ENCODE measurements around the gene ZNF580. TPM values are rescaled to one million over a fixed set of nuclear protein-coding genes. Genes with fewer than 3 reads are reported as not detected.

The ZNF580 gene
- total and polyA plus RNA-seq, 9 of the 15 experiments (the other 6 are each of a cell fraction or from before 2014, with no cell fraction given): 2.3 to 47.4 (median 6.0) TPM

DNA sequence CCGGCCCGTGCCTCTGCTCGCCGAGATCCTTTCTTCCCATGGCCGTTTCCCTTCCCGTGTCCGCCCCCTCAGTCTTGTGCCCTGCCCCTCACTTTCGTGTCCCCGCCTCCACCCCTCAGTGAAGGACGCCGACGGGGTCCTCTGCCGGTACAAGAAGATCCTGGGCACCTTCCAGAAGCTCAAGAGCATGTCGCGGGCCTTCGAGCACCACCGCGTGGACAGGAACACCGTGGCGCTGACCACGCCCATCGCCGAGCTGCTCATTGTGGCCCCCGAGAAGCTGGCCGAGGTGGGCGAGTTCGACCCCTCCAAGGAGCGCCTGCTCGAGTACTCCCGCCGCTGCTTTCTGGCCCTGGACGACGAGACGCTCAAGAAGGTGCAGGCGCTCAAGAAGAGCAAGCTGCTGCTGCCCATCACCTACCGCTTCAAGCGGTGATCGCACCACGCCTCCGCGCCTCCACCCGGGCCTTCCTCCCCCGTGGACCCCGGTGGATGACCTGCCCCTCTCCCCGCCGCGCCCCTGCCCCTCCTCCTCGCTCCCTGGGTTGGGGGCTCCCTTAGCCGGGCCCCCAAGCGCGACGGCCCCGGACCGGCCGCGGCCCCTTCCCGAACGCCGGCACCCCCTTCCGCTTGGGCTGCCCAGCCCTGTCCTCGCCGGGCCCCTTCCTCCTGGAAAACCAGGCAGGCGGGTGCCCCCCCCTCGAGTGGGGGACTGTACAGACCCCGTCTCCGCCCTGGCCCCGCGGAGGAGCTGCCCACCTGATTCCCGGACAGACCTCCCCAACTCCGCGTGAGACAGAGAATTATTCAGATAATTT lies 11.7 kb downstream of the ZNF580 start:
- Histone ChIP-seq H3K9me1 (ENCODE audit: control insufficient read depth, insufficient read depth, low read length) (no peaks in the 10 kb centered on the region), H3K79me2 (ENCODE audit: control insufficient read depth, insufficient read depth, low read length) (peaks cover 49% of the 10 kb centered on the region), H3K9me3 (replicated peaks; ENCODE audit: control insufficient read depth, insufficient read depth, low read depth, low read length) (no peaks in the 10 kb centered on the region), H3K4me3 (no peak overlapping the region), H3K9ac (ENCODE audit: insufficient read depth in 1 of 2, low read depth in 2 of 2, low read length in 2 of 2) (peak overlapping the region in 1 of 2 experiments; percentile 99; a peak in 2 of 4 replicates), H3K27ac (ENCODE audit: extremely low read depth, low read depth, low read length) (peak overlapping the region; percentile 100; the same call in 1 of the 3 replicates), H2AFZ (ENCODE audit: low read depth, low read length) (no peak overlapping the region), H3K27me3 (ENCODE audit: control insufficient read depth in 2 of 2, insufficient read depth in 2 of 2, low read length in 2 of 2) (no peaks in the 10 kb centered on the region), H3K4me1 (replicated peaks in 1 of 2; ENCODE audit: control insufficient read depth in 2 of 2, insufficient read depth in 2 of 2, low read length in 2 of 2) (peaks cover 18 to 70% of the 10 kb centered on the region in 2 experiments; a peak in 4 of 5 replicates), H4K20me1 (replicated peaks; ENCODE audit: control insufficient read depth, insufficient read depth, low read length) (peaks cover 17% of the 10 kb centered on the region), H3K4me2 (ENCODE audit: insufficient read depth, low read length) (no peak overlapping the region), H3K36me3 (ENCODE audit: control insufficient read depth, insufficient read depth, low read length) (peaks cover 47% of the 10 kb centered on the region)
- FAIRE-seq (no peak), DNase-seq (ENCODE audit: extremely low read depth in 1 of 4, low spot score in 3 of 4) (no peak), ATAC-seq (no peak)
- 96% methylated on average over 9 of the region's 71 CpGs for WGBS (ENCODE audit: insufficient coverage, low coverage, missing lambda C conversion rate)
- no TSS peak for BruUV-seq (replicated peaks)
- ChIA-PET POLR2A (interaction anchor here (0.7 kb wide), 1 partner anchor 20 kb away, joined by 3 read pairs; no protein-coding TSS in a partner anchor), CTCF (ENCODE audit: low intra/inter-chr PET ratio) (interaction anchor here (0.6 to 2.8 kb wide), 3 partner anchors 20 to 445 kb away, joined by 3 to 27 read pairs (median 12); no protein-coding TSS in a partner anchor)
- in situ Hi-C loops (cut with MboI) (no loop called here), intact Hi-C loops (cut with micrococcal nuclease) (no loop called here)
- TF ChIP-seq, protein P1, sequence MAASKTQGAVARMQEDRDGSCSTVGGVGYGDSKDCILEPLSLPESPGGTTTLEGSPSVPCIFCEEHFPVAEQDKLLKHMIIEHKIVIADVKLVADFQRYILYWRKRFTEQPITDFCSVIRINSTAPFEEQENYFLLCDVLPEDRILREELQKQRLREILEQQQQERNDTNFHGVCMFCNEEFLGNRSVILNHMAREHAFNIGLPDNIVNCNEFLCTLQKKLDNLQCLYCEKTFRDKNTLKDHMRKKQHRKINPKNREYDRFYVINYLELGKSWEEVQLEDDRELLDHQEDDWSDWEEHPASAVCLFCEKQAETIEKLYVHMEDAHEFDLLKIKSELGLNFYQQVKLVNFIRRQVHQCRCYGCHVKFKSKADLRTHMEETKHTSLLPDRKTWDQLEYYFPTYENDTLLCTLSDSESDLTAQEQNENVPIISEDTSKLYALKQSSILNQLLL (CRISPR knock-in tag; IDR thresholded peaks at IDR 0.05; ENCODE audit: borderline replicate concordance): 0 out of 2 replicates have a peak, but pooled peaks have one; percentile 48
- TF ChIP-seq POLR2G (IDR thresholded peaks at IDR 0.05; ENCODE audit: low read depth, low read length): peak; percentile 45; the same call in 1 of the 2 replicates
- no peak for TF ChIP-seq TFAM (CRISPR knock-in tag; conservative IDR thresholded peaks at IDR 0.05)
- TF ChIP-seq, protein P2, sequence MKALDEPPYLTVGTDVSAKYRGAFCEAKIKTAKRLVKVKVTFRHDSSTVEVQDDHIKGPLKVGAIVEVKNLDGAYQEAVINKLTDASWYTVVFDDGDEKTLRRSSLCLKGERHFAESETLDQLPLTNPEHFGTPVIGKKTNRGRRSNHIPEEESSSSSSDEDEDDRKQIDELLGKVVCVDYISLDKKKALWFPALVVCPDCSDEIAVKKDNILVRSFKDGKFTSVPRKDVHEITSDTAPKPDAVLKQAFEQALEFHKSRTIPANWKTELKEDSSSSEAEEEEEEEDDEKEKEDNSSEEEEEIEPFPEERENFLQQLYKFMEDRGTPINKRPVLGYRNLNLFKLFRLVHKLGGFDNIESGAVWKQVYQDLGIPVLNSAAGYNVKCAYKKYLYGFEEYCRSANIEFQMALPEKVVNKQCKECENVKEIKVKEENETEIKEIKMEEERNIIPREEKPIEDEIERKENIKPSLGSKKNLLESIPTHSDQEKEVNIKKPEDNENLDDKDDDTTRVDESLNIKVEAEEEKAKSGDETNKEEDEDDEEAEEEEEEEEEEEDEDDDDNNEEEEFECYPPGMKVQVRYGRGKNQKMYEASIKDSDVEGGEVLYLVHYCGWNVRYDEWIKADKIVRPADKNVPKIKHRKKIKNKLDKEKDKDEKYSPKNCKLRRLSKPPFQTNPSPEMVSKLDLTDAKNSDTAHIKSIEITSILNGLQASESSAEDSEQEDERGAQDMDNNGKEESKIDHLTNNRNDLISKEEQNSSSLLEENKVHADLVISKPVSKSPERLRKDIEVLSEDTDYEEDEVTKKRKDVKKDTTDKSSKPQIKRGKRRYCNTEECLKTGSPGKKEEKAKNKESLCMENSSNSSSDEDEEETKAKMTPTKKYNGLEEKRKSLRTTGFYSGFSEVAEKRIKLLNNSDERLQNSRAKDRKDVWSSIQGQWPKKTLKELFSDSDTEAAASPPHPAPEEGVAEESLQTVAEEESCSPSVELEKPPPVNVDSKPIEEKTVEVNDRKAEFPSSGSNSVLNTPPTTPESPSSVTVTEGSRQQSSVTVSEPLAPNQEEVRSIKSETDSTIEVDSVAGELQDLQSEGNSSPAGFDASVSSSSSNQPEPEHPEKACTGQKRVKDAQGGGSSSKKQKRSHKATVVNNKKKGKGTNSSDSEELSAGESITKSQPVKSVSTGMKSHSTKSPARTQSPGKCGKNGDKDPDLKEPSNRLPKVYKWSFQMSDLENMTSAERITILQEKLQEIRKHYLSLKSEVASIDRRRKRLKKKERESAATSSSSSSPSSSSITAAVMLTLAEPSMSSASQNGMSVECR (CRISPR knock-in tag; IDR thresholded peaks at IDR 0.05): 0 out of 2 replicates have a peak, but pooled peaks have one; percentile 20
- TF ChIP-seq HNRNPUL1 (IDR thresholded peaks at IDR 0.05; ENCODE audit: low read length): no peak
- TF ChIP-seq BHLHE40 (IDR thresholded peaks at IDR 0.05; ENCODE audit: low read length): no peak
- TF ChIP-seq, protein P3, sequence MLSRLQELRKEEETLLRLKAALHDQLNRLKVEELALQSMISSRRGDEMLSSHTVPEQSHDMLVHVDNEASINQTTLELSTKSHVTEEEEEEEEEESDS (CRISPR knock-in tag; IDR thresholded peaks at IDR 0.05): no peak
- TF ChIP-seq, protein P4, sequence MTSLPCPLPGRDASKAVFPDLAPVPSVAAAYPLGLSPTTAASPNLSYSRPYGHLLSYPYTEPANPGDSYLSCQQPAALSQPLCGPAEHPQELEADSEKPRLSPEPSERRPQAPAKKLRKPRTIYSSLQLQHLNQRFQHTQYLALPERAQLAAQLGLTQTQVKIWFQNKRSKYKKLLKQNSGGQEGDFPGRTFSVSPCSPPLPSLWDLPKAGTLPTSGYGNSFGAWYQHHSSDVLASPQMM (CRISPR knock-in tag; IDR thresholded peaks at IDR 0.05): no peak
- 0 out of 2 replicates have a peak, but pooled peaks have one; percentile 36 for TF ChIP-seq ZBTB33 (CRISPR knock-in tag; IDR thresholded peaks at IDR 0.05)
- TF ChIP-seq RBM14 (IDR thresholded peaks at IDR 0.05; ENCODE audit: borderline replicate concordance, insufficient read depth, low read depth, low read length): 0 out of 2 replicates have a peak, but pooled peaks have one; percentile 26
